ENCODE results near the gene SP140. TPM values are rescaled to one million over a fixed set of nuclear protein-coding genes. Genes with fewer than 3 reads are reported as not detected.

The SP140 gene
- total and polyA plus RNA-seq, 2 experiments from 2014 or later, result 0.24 to 0.70 TPM

DNA sequence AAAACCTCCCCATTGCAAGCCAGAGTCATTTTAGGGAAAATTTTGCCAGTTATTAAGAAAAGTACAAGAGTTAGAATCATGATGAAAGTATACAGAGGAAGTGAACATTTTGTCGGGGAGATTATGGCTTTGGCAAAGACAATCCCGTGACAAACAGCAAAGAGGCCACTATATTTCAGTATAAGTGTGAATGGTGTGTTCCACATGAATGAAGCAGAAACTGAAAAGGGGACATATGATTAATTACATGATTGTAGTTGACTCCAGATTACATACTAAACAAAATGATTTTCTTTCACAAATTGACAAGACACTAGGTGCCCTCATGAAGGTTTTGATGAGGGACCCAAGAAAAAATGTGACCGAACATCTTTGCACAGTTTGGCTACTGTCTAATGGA lies 42.0 kb downstream of the SP140 start (continued):
- TF ChIP-seq, protein P1, sequence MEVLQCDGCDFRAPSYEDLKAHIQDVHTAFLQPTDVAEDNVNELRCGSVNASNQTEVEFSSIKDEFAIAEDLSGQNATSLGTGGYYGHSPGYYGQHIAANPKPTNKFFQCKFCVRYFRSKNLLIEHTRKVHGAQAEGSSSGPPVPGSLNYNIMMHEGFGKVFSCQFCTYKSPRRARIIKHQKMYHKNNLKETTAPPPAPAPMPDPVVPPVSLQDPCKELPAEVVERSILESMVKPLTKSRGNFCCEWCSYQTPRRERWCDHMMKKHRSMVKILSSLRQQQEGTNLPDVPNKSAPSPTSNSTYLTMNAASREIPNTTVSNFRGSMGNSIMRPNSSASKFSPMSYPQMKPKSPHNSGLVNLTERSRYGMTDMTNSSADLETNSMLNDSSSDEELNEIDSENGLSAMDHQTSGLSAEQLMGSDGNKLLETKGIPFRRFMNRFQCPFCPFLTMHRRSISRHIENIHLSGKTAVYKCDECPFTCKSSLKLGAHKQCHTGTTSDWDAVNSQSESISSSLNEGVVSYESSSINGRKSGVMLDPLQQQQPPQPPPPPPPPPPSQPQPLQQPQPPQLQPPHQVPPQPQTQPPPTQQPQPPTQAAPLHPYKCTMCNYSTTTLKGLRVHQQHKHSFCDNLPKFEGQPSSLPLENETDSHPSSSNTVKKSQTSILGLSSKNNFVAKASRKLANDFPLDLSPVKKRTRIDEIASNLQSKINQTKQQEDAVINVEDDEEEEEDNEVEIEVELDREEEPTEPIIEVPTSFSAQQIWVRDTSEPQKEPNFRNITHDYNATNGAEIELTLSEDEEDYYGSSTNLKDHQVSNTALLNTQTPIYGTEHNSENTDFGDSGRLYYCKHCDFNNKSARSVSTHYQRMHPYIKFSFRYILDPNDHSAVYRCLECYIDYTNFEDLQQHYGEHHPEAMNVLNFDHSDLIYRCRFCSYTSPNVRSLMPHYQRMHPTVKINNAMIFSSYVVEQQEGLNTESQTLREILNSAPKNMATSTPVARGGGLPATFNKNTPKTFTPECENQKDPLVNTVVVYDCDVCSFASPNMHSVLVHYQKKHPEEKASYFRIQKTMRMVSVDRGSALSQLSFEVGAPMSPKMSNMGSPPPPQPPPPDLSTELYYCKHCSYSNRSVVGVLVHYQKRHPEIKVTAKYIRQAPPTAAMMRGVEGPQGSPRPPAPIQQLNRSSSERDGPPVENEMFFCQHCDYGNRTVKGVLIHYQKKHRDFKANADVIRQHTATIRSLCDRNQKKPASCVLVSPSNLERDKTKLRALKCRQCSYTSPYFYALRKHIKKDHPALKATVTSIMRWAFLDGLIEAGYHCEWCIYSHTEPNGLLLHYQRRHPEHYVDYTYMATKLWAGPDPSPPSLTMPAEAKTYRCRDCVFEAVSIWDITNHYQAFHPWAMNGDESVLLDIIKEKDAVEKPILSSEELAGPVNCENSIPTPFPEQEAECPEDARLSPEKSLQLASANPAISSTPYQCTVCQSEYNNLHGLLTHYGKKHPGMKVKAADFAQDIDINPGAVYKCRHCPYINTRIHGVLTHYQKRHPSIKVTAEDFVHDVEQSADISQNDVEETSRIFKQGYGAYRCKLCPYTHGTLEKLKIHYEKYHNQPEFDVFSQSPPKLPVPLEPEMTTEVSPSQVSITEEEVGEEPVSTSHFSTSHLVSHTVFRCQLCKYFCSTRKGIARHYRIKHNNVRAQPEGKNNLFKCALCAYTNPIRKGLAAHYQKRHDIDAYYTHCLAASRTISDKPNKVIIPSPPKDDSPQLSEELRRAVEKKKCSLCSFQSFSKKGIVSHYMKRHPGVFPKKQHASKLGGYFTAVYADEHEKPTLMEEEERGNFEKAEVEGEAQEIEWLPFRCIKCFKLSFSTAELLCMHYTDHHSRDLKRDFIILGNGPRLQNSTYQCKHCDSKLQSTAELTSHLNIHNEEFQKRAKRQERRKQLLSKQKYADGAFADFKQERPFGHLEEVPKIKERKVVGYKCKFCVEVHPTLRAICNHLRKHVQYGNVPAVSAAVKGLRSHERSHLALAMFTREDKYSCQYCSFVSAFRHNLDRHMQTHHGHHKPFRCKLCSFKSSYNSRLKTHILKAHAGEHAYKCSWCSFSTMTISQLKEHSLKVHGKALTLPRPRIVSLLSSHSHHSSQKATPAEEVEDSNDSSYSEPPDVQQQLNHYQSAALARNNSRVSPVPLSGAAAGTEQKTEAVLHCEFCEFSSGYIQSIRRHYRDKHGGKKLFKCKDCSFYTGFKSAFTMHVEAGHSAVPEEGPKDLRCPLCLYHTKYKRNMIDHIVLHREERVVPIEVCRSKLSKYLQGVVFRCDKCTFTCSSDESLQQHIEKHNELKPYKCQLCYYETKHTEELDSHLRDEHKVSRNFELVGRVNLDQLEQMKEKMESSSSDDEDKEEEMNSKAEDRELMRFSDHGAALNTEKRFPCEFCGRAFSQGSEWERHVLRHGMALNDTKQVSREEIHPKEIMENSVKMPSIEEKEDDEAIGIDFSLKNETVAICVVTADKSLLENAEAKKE (CRISPR knock-in tag; IDR thresholded peaks at IDR 0.05), result no peak
- TF ChIP-seq, protein P2, sequence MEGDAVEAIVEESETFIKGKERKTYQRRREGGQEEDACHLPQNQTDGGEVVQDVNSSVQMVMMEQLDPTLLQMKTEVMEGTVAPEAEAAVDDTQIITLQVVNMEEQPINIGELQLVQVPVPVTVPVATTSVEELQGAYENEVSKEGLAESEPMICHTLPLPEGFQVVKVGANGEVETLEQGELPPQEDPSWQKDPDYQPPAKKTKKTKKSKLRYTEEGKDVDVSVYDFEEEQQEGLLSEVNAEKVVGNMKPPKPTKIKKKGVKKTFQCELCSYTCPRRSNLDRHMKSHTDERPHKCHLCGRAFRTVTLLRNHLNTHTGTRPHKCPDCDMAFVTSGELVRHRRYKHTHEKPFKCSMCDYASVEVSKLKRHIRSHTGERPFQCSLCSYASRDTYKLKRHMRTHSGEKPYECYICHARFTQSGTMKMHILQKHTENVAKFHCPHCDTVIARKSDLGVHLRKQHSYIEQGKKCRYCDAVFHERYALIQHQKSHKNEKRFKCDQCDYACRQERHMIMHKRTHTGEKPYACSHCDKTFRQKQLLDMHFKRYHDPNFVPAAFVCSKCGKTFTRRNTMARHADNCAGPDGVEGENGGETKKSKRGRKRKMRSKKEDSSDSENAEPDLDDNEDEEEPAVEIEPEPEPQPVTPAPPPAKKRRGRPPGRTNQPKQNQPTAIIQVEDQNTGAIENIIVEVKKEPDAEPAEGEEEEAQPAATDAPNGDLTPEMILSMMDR (conservative IDR thresholded peaks at IDR 0.05; ENCODE audit: low read depth in 2 of 2), result no peak
- TF ChIP-seq JUNB (IDR thresholded peaks at IDR 0.05; ENCODE audit: unreplicated experiment) (no peak), EZH2 (IDR thresholded peaks at IDR 0.05; ENCODE audit: low read depth, unreplicated experiment) (no peak), STAT1 (IDR thresholded peaks at IDR 0.05; ENCODE audit: unreplicated experiment) (no peak), POLR2AphosphoS5 (IDR thresholded peaks at IDR 0.05; ENCODE audit: low read depth) (no peak)

DNA sequence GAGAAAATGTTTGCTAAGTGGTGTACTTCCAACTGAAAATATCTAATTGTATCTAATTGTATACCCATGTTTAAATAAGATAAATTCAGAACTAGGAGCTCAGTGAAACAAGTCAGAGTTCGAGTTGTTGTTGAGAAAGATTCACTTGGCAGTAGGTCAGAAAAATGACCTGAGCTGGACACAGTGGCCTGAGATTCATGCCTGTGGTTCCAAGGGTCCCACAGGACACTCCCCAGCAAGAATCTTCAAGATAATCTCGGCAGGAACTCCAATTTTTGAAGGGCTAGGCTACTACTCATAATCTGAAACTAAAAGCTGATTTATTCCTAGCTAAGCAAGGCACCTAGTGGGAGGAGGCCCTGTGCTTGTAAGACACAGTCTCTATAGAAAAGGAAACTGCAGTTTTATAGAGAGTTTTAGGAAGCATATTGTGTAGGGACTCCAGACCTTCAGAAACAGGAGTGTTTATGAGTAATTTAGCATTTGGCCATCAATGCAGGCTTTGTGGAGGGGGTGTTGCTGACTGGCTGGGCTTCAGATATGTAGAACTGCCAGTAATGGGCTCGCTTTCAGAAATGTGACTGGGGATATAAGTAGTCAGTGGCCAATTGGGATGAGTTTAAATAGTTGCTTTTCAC lies 43.2 kb downstream of the SP140 start:
- no peaks in the 10 kb centered on the region for H3K4me1 ChIP-seq (ENCODE audit: insufficient read depth)
- no peak overlapping the region for H3K4me2 ChIP-seq
- no peaks in the 10 kb centered on the region for H3K27me3 ChIP-seq (ENCODE audit: insufficient read depth)
- no peaks in the 10 kb centered on the region for H3K36me3 ChIP-seq (ENCODE audit: insufficient read depth)
- H3K4me3 Mint-ChIP-seq, result no peak overlapping the region
- DNase-seq (ENCODE audit: low spot score) (no peak), ATAC-seq (no peak)
- peaks cover 5% of the 10 kb centered on the region; the same call in 2 of the 3 replicates for H3K4me1 Mint-ChIP-seq
- no peaks in the 10 kb centered on the region for H3K27me3 Mint-ChIP-seq (ENCODE audit: insufficient read depth, low read depth, poor library complexity)
- H3K79me2 ChIP-seq (replicated peaks; ENCODE audit: insufficient read depth), result no peaks in the 10 kb centered on the region
- no peak overlapping the region for H2AFZ ChIP-seq
- no peak overlapping the region for H3K27ac Mint-ChIP-seq
- H3K9me2 ChIP-seq (ENCODE audit: insufficient read depth), result peaks cover 13% of the 10 kb centered on the region; the same call in 1 of the 2 replicates
- no peaks in the 10 kb centered on the region for H3K36me3 Mint-ChIP-seq (ENCODE audit: low read depth)
- H3K9me3 Mint-ChIP-seq, result peaks cover 7% of the 10 kb centered on the region; the same call in 1 of the 3 replicates
- no peaks in the 10 kb centered on the region for H3F3A ChIP-seq (replicated peaks; ENCODE audit: low read depth)
- no peaks in the 10 kb centered on the region for H4K20me1 ChIP-seq (replicated peaks; ENCODE audit: insufficient read depth)
- H3K27ac ChIP-seq (ENCODE audit: low read depth), result no peak overlapping the region
- H3K4me3 ChIP-seq, result no peak overlapping the region
- no peak for TF ChIP-seq JUNB (IDR thresholded peaks at IDR 0.05; ENCODE audit: unreplicated experiment)
- TF ChIP-seq, protein P3, sequence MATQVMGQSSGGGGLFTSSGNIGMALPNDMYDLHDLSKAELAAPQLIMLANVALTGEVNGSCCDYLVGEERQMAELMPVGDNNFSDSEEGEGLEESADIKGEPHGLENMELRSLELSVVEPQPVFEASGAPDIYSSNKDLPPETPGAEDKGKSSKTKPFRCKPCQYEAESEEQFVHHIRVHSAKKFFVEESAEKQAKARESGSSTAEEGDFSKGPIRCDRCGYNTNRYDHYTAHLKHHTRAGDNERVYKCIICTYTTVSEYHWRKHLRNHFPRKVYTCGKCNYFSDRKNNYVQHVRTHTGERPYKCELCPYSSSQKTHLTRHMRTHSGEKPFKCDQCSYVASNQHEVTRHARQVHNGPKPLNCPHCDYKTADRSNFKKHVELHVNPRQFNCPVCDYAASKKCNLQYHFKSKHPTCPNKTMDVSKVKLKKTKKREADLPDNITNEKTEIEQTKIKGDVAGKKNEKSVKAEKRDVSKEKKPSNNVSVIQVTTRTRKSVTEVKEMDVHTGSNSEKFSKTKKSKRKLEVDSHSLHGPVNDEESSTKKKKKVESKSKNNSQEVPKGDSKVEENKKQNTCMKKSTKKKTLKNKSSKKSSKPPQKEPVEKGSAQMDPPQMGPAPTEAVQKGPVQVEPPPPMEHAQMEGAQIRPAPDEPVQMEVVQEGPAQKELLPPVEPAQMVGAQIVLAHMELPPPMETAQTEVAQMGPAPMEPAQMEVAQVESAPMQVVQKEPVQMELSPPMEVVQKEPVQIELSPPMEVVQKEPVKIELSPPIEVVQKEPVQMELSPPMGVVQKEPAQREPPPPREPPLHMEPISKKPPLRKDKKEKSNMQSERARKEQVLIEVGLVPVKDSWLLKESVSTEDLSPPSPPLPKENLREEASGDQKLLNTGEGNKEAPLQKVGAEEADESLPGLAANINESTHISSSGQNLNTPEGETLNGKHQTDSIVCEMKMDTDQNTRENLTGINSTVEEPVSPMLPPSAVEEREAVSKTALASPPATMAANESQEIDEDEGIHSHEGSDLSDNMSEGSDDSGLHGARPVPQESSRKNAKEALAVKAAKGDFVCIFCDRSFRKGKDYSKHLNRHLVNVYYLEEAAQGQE (IDR thresholded peaks at IDR 0.05; ENCODE audit: unreplicated experiment), result no peak
- TF ChIP-seq, protein P2 (conservative IDR thresholded peaks at IDR 0.05; ENCODE audit: low read depth in 2 of 2), result no peak
- TF ChIP-seq NANOG (IDR thresholded peaks at IDR 0.05; ENCODE audit: borderline replicate concordance), result no peak
- TF ChIP-seq CREB1 (CRISPR knock-in tag; IDR thresholded peaks at IDR 0.05; ENCODE audit: low read depth), result no peak
- TF ChIP-seq EZH2 (IDR thresholded peaks at IDR 0.05; ENCODE audit: low read depth, unreplicated experiment), result no peak
- TF ChIP-seq EZH2phosphoT487 (IDR thresholded peaks at IDR 0.05; ENCODE audit: unreplicated experiment), result no peak

All from GM23338 (cell line).